Tibial artery (tissue), 4 donors: ENCODE data around the gene MYO10.

ENCODE experiments used
- DNase-seq, 2 donors: peaks; one replicate each; pipeline ENCODE4 v3.0.0-alpha.2; 2019
- H3K27ac ChIP-seq, 2 donors: fragments of 200-600 bp; sonication (generic) in 1 of 2; 1 replicate in 1 of 2; 2 replicates in 1 of 2; pipeline ENCODE4 v1.5.1; 2018 to 2019; ENCODE audit warnings: mild to moderate bottlenecking in 1 of 2
- H3K27me3 ChIP-seq, 2 donors: fragments of 200-600 bp; sonication (generic) in 1 of 2; one replicate each; pipeline versions ENCODE4 v1.5.1 to v1.6.0; 2016 to 2019
- H3K36me3 ChIP-seq, 3 donors: fragments of 200-600 bp; sonication (generic) in 2 of 3; one replicate each; pipeline ENCODE4 v1.5.1; 2016 to 2019; ENCODE audit warnings: mild to moderate bottlenecking in 2 of 3
- H3K4me1 ChIP-seq, 4 donors: fragments of 200-600 bp; sonication (generic) in 2 of 4; 1 replicate in 3 of 4; 2 replicates in 1 of 4; pipeline ENCODE4 v1.5.1; 2016 to 2019
- H3K4me3 ChIP-seq, 2 donors: fragments of 200-600 bp; sonication (generic) in 1 of 2; 1 replicate in 1 of 2; 2 replicates in 1 of 2; pipeline ENCODE4 v1.5.1; 2018 to 2019; ENCODE audit warnings: mild to moderate bottlenecking in 2 of 2
- H3K9me3 ChIP-seq, 3 donors: fragments of 200-600 bp; sonication (generic) in 1 of 3; one replicate each; pipeline ENCODE4 v1.5.1; 2016 to 2019
- intact Hi-C: fragments of 100-400 bp; cut with DNase I; formaldehyde crosslinking; loops from one replicate; pipeline ENCODE4 v1.15.0; 2023; ENCODE audit warnings: low total_unique reads
- TF ChIP-seq, protein P1 (sequence below), 2 experiments: fragments of 200-600 bp in 1 of 2; fragments of 450-650 bp in 1 of 2; IDR thresholded peaks; one replicate each; pipeline ENCODE4 v1.5.1; 2017 to 2019; ENCODE audit warnings: antibody characterized with exemption in 2 of 2, mild to moderate bottlenecking in 1 of 2, moderate library complexity in 1 of 2

The MYO10 gene

DNA sequence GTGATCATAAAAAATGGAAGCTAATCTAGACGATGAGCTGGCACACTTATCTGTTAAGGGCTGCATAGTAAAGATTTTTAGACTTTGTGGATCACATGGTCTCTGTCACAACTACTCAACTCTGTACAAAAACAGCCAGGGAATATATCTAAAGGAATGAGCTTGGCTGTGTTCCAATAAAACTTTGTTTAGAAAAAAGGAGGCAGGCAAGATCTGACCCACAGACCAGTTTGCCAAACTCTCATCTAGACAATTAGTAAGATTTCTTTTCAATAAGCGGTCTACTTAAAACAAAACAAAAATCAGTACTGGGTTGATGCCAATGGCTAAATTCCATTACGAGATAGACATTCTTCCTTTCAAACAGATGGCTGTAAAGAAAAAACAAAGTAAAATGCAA lies 266.3 kb downstream of the MYO10 start:
- Histone ChIP-seq H3K4me3 (no peak overlapping the region), H3K9me3 (no peaks in the 10 kb centered on the region), H3K27me3 (no peaks in the 10 kb centered on the region), H3K36me3 (peaks cover 58 to 81% (median 58%) of the 10 kb centered on the region in 3 donors), H3K27ac (no peak overlapping the region), H3K4me1 (no peaks in the 10 kb centered on the region)
- TF ChIP-seq, protein P1, sequence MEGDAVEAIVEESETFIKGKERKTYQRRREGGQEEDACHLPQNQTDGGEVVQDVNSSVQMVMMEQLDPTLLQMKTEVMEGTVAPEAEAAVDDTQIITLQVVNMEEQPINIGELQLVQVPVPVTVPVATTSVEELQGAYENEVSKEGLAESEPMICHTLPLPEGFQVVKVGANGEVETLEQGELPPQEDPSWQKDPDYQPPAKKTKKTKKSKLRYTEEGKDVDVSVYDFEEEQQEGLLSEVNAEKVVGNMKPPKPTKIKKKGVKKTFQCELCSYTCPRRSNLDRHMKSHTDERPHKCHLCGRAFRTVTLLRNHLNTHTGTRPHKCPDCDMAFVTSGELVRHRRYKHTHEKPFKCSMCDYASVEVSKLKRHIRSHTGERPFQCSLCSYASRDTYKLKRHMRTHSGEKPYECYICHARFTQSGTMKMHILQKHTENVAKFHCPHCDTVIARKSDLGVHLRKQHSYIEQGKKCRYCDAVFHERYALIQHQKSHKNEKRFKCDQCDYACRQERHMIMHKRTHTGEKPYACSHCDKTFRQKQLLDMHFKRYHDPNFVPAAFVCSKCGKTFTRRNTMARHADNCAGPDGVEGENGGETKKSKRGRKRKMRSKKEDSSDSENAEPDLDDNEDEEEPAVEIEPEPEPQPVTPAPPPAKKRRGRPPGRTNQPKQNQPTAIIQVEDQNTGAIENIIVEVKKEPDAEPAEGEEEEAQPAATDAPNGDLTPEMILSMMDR (IDR thresholded peaks at IDR 0.05), result no peak
- DNase-seq, result no peak
- intact Hi-C loops, result no loop called here

DNA sequence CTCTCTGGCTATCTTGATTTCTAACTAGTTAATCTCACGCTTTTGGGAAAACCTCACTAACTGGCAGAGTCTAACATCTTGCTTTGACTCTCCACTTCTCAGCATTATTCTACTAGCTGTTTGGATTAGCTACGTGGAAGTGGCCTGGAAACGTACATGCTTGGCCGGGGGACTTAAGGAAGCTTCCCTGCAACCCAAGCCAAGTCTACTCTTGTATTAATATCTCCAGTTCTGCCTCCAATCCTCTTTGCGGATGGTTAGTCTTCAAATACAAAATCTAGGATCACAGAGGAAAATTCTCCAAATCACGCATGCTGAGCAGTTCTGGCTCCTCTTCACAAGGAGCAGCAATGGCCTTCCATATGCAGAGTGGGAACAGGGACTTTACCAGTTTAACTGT lies 267.5 kb downstream of the MYO10 start:
- Histone ChIP-seq H3K9me3 (no peaks in the 10 kb centered on the region), H3K36me3 (peaks cover 46 to 70% (median 46%) of the 10 kb centered on the region in 3 donors), H3K4me3 (no peak overlapping the region), H3K27ac (no peak overlapping the region), H3K27me3 (no peaks in the 10 kb centered on the region), H3K4me1 (no peaks in the 10 kb centered on the region)
- intact Hi-C loops, result no loop called here
- TF ChIP-seq, protein P1 (IDR thresholded peaks at IDR 0.05), result no peak
- no peak for DNase-seq

DNA sequence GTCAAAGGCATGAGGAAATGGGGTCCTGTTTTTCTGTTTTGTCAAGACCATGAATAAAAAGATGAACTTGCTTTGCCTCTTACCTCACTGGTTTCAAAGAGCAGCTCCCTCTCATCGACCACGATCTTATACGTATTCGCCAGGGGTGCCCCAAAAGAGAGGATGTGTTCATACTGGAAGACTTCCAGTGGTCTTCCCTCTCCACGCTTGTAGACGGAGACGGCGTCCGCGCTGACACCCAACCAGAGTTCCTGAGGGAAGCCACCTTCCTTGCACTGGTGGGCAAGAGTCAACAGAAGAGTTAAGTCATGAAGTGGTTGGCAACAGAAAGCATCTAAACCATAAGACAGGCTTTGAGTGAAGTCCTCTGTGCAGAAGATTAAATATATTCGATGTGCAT lies 267.9 kb downstream of the MYO10 start:
- Histone ChIP-seq H3K4me3 (no peak overlapping the region), H3K36me3 (peaks cover 42 to 65% (median 42%) of the 10 kb centered on the region in 3 donors), H3K9me3 (no peaks in the 10 kb centered on the region), H3K27me3 (no peaks in the 10 kb centered on the region), H3K27ac (no peak overlapping the region), H3K4me1 (no peaks in the 10 kb centered on the region)
- DNase-seq, result no peak
- intact Hi-C loops, result no loop called here
- TF ChIP-seq, protein P1 (IDR thresholded peaks at IDR 0.05), result no peak

DNA sequence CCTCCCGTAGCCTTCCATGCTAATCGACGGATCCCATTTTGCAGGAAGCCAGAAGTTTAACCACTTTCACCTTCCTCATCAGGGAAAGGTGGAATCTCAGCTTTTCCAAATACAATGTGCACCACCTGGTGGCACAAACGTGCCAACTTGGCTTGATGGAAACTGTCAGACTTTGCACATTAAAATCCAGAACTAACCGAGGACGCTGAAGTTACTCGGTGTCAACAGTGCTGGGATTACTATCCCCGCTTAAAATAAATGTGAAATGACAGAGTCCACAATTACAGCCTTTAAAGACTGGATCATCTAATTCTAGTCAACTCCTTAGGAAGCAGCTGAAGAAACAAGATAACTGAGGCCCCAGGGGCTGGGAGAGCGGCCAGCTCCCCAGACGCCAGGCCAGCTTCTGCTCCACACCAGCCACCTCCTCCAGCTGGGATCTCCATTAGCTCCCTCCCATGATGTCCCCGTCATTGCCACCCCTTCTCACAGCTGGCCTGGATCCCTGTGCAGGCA lies 269.1 kb downstream of the MYO10 start:
- H3K36me3 ChIP-seq, result peaks cover 29 to 53% (median 30%) of the 10 kb centered on the region in 3 donors
- no peaks in the 10 kb centered on the region for H3K27me3 ChIP-seq
- DNase-seq, result no peak
- intact Hi-C loops, result no loop called here
- H3K27ac ChIP-seq, result no peak overlapping the region
- no peaks in the 10 kb centered on the region for H3K9me3 ChIP-seq
- no peak overlapping the region for H3K4me3 ChIP-seq
- TF ChIP-seq, protein P1 (IDR thresholded peaks at IDR 0.05), result peak in 1 of 2 experiments; percentile 12
- H3K4me1 ChIP-seq, result no peaks in the 10 kb centered on the region

DNA sequence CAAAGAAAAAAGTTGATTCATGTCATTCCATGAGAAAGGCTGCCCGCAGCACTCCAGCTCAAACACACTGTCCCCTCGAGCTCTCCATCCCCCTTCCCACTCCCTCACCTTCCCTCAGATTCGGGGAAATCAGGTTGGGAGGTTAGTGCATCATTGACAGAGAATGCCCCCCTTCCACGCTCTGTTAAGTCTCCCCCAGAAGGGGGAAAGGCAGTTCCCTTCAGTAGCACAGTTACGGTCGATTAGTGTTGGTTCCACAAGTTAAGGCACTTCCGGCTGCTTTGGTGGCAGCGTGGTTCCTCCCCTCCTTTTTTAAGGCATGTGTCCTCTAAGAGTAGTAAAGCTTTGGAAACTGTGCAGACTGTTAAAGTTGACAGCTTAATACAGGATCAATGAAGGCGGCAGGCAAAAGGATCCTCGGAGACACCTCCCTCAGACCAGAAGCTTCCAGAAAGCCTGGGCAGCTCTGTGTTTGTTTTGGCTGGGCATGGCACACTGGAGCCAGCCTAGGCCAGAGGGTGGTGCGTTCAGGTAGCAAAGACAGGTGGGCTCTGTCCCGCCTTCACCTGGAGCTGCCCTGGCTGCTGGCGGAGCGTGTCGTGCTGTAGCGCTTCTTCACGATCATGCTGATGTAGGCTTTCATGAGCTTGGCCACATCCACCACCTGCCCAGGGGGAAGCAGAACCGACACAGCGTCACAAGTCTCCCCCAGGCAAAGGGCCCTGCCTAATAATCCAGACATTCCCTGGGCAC lies 269.8 kb downstream of the MYO10 start:
- no peak for DNase-seq
- intact Hi-C loops, result no loop called here
- Histone ChIP-seq H3K36me3 (peaks cover 23 to 47% (median 27%) of the 10 kb centered on the region in 3 donors), H3K27me3 (no peaks in the 10 kb centered on the region), H3K4me1 (no peaks in the 10 kb centered on the region), H3K27ac (no peak overlapping the region), H3K4me3 (no peak overlapping the region), H3K9me3 (no peaks in the 10 kb centered on the region)
- TF ChIP-seq, protein P1 (IDR thresholded peaks at IDR 0.05), result no peak
